ENCODE measurements around the gene COL28A1.

- TF ChIP-seq, protein P1, sequence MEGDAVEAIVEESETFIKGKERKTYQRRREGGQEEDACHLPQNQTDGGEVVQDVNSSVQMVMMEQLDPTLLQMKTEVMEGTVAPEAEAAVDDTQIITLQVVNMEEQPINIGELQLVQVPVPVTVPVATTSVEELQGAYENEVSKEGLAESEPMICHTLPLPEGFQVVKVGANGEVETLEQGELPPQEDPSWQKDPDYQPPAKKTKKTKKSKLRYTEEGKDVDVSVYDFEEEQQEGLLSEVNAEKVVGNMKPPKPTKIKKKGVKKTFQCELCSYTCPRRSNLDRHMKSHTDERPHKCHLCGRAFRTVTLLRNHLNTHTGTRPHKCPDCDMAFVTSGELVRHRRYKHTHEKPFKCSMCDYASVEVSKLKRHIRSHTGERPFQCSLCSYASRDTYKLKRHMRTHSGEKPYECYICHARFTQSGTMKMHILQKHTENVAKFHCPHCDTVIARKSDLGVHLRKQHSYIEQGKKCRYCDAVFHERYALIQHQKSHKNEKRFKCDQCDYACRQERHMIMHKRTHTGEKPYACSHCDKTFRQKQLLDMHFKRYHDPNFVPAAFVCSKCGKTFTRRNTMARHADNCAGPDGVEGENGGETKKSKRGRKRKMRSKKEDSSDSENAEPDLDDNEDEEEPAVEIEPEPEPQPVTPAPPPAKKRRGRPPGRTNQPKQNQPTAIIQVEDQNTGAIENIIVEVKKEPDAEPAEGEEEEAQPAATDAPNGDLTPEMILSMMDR (IDR thresholded peaks at IDR 0.05) = no peak
- no peak for TF ChIP-seq POLR2AphosphoS5 (IDR thresholded peaks at IDR 0.05)
Observed at GRCh38 chr7:7349156-7349555, 186.5 kb downstream of the COL28A1 start.

Data from prostate gland (tissue), 2 donors.